HT1080 (cell line): Measurements from ENCODE around the gene CTAGE4. TPM values are rescaled to one million over a fixed set of nuclear protein-coding genes. Genes with fewer than 3 reads are reported as not detected.
"Not testable (repeated sequence)": the region's sequence is repeated elsewhere in the genome, so short reads cannot be mapped to it uniquely, and the experiment has no call there.

Experiments used
- DNase-seq: peaks from one replicate; pipeline ENCODE4 v3.0.0-alpha.2; 2015; ENCODE audit warnings: low read depth
- polyA plus RNA-seq, 2 experiments: library from polyadenylated mRNA; depleted of rRNA; stranded (reverse); fragments of >200 nt; gene quantifications; 2 replicates each; pipeline ENCODE4 v1.2.3, GENCODE V29; 2015
- total RNA-seq: library from RNA; depleted of rRNA; stranded (reverse); fragments of >200 nt; shearing (Covaris generic); gene quantifications from 2 replicates; pipeline ENCODE4 v1.2.3, GENCODE V29; 2014; rRNA removed

The CTAGE4 gene
- total RNA-seq: 0.14 and 0.17 TPM in 2 replicates
- 0.37 TPM in 1 of 2 replicates, not detected in the other for polyA plus RNA-seq (2015; cell fraction: cytosol; rRNA removed)
- polyA plus RNA-seq (2015; cell fraction: nucleus; rRNA removed): 1.4 and 1.7 TPM in 2 replicates

DNA sequence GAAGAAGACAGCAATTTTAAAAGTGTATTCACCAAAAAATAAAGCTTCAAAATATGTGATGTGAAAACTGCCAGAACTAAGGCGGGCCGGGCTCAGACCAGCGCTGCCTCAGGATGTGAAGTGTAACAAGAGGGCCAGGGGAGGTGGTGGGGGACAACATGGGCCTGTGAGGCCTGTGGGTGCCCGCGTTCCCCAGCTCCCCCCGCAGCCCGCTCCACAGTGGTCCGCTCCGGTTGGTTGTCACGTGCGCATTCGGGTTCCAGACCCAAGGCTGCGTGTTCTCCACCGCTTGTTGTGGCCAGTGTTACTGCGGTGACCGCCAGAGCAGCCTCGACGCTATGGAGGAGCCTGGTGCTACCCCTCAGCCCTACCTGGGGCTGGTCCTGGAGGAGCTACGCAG is at the start of gene CTAGE4:
CTAGE4 (plus strand) TSS at position 301 of the 400 bp plus-strand sequence; CDS start at position 339, 38 bp downstream.
- DNase-seq: not testable (repeated sequence)

GRCh38 chr7:144134116-144134515 is 49.1 kb upstream of the CTAGE4 start:
- no peak for DNase-seq

DNA sequence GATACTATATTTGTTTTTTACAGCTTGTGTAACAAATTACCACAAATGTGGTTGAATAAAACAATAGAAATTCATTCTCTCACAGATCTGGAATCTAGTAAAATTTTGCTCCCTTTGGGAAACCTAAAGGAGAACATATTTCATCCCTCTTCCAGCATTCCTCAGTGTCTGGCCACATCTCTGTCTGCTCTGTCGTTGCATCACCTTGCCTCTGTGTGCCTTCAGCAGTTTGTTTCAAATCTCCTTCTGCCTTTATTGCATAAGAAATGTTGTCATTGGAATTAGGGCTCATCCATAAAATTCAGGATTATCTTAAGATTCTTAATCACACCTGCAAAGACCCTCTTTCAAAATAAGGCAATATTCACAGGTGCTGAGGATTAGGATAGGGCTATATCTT is 45.8 kb upstream of the CTAGE4 start:
- DNase-seq: no peak

GRCh38 chr7:144142187-144142586 is 41.1 kb upstream of the CTAGE4 start:
- no peak for DNase-seq

GRCh38 chr7:144144426-144144825 is 38.8 kb upstream of the CTAGE4 start:
- no peak for DNase-seq

DNA sequence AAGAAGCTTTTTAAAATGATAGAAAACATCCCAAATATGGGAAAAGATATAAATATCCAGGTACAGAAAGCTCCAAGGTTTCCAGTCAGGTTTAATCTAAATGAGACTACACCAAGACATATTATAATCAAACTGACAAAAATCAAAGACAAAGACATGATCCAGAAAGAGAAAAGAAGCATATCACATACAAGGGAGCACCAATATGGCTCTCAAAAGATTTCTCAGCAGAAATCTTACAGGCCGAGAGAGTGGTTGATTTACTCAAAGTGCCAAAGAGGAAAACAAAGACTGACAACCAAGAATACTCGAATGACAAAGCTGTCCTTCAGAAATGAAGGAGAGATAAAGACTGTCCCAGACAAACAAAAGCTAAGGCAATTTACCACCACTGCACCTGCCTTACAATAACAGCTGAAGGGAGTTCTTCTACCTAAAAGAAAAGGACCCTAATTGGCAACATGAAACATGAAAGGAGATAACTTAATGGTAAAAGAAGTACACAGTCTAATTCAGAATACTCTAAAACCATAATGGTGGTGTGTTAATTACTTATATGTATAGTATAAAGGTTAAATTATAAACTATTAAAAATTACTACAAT is 34.9 kb upstream of the CTAGE4 start:
- no peak for DNase-seq

- no peak for DNase-seq
Observed at GRCh38 chr7:144158861-144159260, 24.4 kb upstream of the CTAGE4 start.

DNA sequence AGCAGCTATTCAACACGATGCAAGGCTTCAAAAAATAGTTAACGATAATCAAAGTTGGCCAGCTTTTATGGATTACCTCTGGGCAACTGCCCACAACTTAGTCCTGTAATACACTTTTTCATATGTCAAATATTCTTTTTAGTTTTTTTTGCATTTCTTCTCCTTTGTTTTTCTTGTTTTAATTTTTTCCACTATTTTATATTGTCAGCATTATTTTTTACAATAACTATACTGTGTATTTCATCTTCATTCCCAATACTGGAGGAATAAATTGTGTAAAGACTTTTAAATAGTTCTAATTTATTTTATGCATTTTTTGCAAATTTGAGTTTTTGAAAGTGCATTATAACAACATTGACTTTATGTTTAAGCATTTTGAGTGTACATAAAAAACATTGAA is 18.5 kb upstream of the CTAGE4 start:
- no peak for DNase-seq

GRCh38 chr7:144171594-144172350 is 11.5 kb upstream of the CTAGE4 start:
- DNase-seq: peak; percentile 30

- DNase-seq: no peak
Observed at GRCh38 chr7:144174613-144175012, 8.7 kb upstream of the CTAGE4 start.

- DNase-seq: not testable (repeated sequence)
Observed at GRCh38 chr7:144178380-144179164, 4.7 kb upstream of the CTAGE4 start.

DNA sequence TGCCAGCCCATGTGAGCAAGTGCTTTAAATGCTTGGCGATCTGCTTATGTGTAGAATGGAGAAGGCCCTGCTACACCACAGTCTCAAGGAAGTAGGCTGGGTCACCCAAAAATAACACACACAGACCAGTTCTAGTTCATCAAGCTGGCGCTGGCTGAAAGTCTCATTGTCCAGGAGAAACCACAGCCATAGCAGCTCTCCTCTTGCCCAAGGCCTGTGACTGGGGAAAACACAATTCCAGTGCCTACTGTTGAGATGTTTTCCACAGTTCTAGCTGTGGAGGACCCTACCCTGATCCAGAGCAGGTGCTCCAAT is 4.1 kb upstream of the CTAGE4 start:
- not testable (repeated sequence) for DNase-seq

- DNase-seq: not testable (repeated sequence)
Observed at GRCh38 chr7:144187848-144188247, 4.6 kb downstream of the CTAGE4 start.

- DNase-seq: not testable (repeated sequence)
Observed at GRCh38 chr7:144188578-144189171, 5.4 kb downstream of the CTAGE4 start.

GRCh38 chr7:144193782-144194181 is 10.5 kb downstream of the CTAGE4 start:
- not testable (repeated sequence) for DNase-seq

DNA sequence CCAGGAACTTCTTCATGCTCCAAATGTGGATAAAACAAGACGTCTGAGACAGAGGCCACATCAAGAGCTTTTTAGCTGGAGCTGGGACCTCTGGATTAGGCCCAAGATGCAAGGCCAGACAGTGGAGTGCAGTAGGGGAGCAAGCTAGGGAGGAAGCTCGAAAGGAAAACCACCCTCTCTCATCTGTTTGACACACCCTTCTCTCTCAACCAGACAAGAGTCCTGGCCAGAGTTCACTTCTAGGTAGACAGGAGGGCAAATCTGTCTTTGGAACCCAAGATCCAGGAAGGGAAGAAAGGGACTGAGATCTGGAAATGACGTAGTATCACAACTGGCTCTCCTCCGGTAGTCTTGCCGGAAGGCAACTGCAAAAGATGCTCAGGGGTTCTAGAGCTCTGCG is 11.2 kb downstream of the CTAGE4 start:
- not testable (repeated sequence) for DNase-seq

DNA sequence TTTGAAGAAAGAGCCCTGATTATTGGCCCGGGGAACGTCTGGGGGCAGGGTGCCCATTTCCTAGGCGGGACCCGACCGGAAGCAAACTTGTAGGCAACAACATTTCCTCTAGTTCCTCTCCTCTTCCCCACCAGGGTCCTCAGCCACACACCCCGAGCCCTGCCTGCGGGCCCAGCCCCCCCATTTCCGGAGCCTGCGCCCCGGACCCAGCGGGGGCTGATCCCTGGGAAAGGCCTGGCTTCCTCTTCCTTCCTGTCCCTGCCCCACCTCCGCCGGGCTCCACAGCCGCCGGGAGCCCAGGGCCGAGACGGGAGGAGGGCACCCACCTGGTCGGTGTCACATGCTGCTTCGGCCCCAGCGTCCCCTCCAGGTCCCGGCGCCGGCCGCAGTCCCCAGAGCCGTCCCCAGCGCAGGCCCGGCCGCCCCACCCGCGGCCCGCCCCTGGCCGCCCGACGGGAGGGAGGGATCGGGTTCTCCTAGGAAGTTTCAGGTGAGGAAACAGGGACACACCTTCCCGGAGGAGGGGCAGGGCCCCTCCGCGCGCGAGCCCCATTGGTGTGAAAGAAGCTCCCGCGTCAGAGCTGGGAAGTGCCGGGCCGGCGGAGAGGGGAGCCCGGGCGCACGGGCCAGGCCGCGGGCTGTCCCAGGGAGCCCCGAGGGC is 12.1 kb downstream of the CTAGE4 start, which contains the start of gene ARHGEF35:
ARHGEF35 (minus strand) TSS at position 622 of the 661 bp plus-strand sequence. CDS start 7,450 bp downstream, outside the sequence.
- not testable (repeated sequence) for DNase-seq

- DNase-seq: not testable (repeated sequence)
Observed at GRCh38 chr7:144198934-144199333, 15.7 kb downstream of the CTAGE4 start.

GRCh38 chr7:144201978-144202377 is 18.7 kb downstream of the CTAGE4 start:
- DNase-seq: not testable (repeated sequence)

DNA sequence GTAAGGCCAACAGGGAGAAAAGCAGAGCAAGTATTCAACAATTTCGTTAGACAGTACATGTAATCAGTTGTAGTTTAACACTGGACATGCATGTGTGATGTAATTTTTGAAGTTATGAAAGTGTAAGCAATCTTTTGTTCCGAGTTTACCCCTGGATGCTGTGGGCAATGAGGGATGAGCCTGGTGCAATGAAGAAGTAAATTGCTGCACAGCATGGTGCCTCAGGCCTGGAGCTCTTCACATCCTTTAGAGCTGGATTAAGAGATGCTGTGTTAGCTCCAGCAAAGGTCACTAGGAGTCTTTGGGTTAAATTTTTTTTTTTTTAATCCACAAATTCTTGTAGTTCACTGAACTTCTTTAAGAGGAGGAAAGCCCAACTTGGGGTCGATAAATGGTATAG is 19.8 kb downstream of the CTAGE4 start:
- DNase-seq: not testable (repeated sequence)

DNA sequence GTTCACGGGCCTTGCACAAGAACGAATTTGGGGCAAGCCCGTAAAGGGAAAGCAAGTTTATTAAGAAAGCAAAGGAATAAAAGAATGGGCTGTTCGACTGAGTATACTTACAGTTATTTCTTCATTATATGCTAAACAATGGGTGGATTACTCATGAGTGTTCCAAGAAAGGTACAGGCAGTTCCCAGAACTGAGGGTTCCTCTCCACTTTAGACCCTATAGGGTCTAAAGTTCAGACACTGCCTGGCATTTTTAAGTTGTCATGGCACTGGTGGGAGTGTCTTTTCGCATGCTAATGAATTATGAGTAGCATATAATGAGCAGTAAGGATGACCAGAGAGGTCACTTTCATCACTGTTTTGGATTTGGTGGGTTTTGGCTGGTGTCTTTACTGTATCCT is 22.0 kb downstream of the CTAGE4 start:
- DNase-seq: not testable (repeated sequence)
